ENCODE data around the gene FBXO46. TPM values are rescaled to one million over a fixed set of nuclear protein-coding genes. Genes with fewer than 3 reads are reported as not detected.

FBXO46 gene
- total and polyA plus RNA-seq, 2 of the 13 experiments (the other 11 are each of a cell fraction or from before 2014, with no cell fraction given) = 6.2 to 6.4 TPM

DNA sequence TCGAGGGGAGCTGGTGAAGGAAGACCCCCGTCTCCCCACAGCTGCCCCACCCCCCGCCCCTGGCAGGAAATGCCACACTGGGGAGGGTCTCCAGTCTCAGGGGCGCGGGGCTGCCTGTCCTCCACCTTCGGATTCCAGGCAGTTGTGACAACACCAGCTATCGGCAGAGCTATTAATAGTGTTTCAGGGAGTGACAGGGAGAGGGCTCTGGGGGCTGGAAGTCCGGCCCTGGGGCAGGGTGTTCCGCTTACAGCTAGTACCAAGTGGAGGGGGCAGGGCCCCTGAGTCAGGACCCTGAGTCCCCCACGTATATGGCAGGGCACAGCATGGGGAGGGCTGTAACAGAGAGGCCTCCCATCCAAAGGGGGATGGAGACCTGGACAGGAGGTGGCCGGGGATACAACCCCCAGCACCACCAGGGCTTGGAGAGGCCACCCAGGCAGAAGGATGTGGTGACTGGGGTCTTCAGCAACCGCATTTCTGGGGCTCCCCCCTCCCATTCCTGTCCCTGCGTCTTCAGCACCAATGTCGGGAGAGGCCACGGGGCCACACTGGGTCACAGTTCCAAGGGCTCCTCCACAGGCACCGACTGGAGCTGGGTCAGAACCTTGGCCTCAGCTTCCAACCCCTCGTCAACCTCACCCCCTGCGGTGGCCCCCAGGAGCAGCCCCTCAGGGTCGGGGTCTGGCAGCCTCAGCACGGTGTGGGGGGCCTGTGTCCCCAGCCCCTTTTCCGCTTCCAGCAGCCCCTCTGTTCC is 34.4 kb upstream of the FBXO46 start:
- DNase-seq (ENCODE audit: low spot score) (no peak), FAIRE-seq (no peak), ATAC-seq (no peak)
- ChIA-PET POLR2A (interaction anchor here (0.5 kb wide), 1 partner anchor 11 kb away, joined by 3 read pairs; no protein-coding TSS in a partner anchor), CTCF (ENCODE audit: low intra/inter-chr PET ratio, low total read pairs) (no interaction called here)
- Histone ChIP-seq H3K9ac (ENCODE audit: insufficient read depth, low read depth, low read length) (no peak overlapping the region), H3K4me2 (ENCODE audit: low read depth, low read length) (no peak overlapping the region), H3K9me3 (ENCODE audit: low read length) (no peaks in the 10 kb centered on the region), H3K79me2 (ENCODE audit: insufficient read depth, low read length) (peaks cover 3% of the 10 kb centered on the region), H3K4me1 (ENCODE audit: insufficient read depth, low read length) (0 out of 2 replicates have a peak, but pooled peaks cover 10% of the 10 kb centered on the region), H3K27me3 (ENCODE audit: control insufficient read depth in 1 of 2, insufficient read depth in 2 of 2, low read length in 2 of 2) (peaks cover 8 to 19% of the 10 kb centered on the region in 2 experiments; a peak in 3 of 5 replicates), H2AFZ (ENCODE audit: low read length) (no peak overlapping the region), H3K27ac (ENCODE audit: extremely low read length, insufficient read depth, low read length) (no peak overlapping the region), H4K20me1 (ENCODE audit: insufficient read depth, low read length) (no peaks in the 10 kb centered on the region), H3K36me3 (replicated peaks in 1 of 2; ENCODE audit: control insufficient read depth in 1 of 2, insufficient read depth in 2 of 2, low read length in 2 of 2) (no peaks in the 10 kb centered on the region), H3K4me3 (replicated peaks in 1 of 3; ENCODE audit: insufficient read depth in 1 of 3, low read depth in 2 of 3, low read length in 3 of 3) (no peak overlapping the region)
- WGBS (ENCODE audit: low lambda C conversion rate) = 74% methylated on average over 9 of the region's 21 CpGs
- in situ Hi-C loops (cut with HindIII; ENCODE audit: extremely low pct_ligation_motif_present, low pct_unique_long_range_greater_than_20kb) (no loop called here), intact Hi-C loops (cut with micrococcal nuclease; ENCODE audit: unreplicated experiment) (loop anchor here (5.0 kb wide), 1 partner anchor 33 kb away; the partner anchor contains the start of genes FBXO46 and MEIOSIN)
- TF ChIP-seq ARNT2 (CRISPR knock-in tag; IDR thresholded peaks at IDR 0.05; ENCODE audit: low read depth) = no peak
- no peak for TF ChIP-seq DPF2 (CRISPR knock-in tag; IDR thresholded peaks at IDR 0.05; ENCODE audit: borderline replicate concordance, low read depth)
- TF ChIP-seq FOSL2 (CRISPR knock-in tag; IDR thresholded peaks at IDR 0.05) = no peak
- peak; percentile 22; the same call in 1 of the 2 replicates for TF ChIP-seq ZNF225 (CRISPR knock-in tag; IDR thresholded peaks at IDR 0.05)
- TF ChIP-seq, protein P1, sequence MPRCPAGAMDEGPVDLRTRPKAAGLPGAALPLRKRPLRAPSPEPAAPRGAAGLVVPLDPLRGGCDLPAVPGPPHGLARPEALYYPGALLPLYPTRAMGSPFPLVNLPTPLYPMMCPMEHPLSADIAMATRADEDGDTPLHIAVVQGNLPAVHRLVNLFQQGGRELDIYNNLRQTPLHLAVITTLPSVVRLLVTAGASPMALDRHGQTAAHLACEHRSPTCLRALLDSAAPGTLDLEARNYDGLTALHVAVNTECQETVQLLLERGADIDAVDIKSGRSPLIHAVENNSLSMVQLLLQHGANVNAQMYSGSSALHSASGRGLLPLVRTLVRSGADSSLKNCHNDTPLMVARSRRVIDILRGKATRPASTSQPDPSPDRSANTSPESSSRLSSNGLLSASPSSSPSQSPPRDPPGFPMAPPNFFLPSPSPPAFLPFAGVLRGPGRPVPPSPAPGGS (CRISPR knock-in tag; IDR thresholded peaks at IDR 0.05) = no peak
- no peak for TF ChIP-seq TP53 (CRISPR knock-in tag; conservative IDR thresholded peaks at IDR 0.05)
- no peak for TF ChIP-seq RBM39 (IDR thresholded peaks at IDR 0.05; ENCODE audit: low read depth, low read length, poor library complexity, severe bottlenecking)
- peak in 1 of 2 experiments; percentile 27; a peak in 2 of 4 replicates for TF ChIP-seq POLR2A (IDR thresholded peaks at IDR 0.05; ENCODE audit: insufficient read depth in 1 of 2, low read depth in 2 of 2, low read length in 2 of 2)
- TF ChIP-seq RBFOX2 (IDR thresholded peaks at IDR 0.05; ENCODE audit: low read depth, low read length) = peak; percentile 47
- peak; percentile 19 for TF ChIP-seq RBM22 (optimal IDR thresholded peaks at IDR 0.05; ENCODE audit: low read length)
- BruUV-seq (replicated peaks) = no TSS peak
